GM23338 (cell line): Measurements from ENCODE around the gene CTAGE1. TPM values are rescaled to one million over a fixed set of nuclear protein-coding genes. Genes with fewer than 3 reads are reported as not detected.

ENCODE experiments used
- ATAC-seq: fragments of 200-7000 bp; cut with Tn5 transposase; 3 replicates; pipeline ENCODE4 v1.9.1; 2020
- DNase-seq: peaks from one replicate; pipeline ENCODE4 v3.0.0-alpha.2; 2015; ENCODE audit warnings: low spot score
- H2AFZ ChIP-seq: fragments of 200-600 bp; sonication (generic); 2 replicates; pipeline ENCODE4 v1.8.0; 2016; ENCODE audit warnings: antibody characterized with exemption, mild to moderate bottlenecking, moderate library complexity
- H3F3A ChIP-seq: fragments of 200-600 bp; sonication (generic); replicated peaks from 2 replicates; pipeline ENCODE4 v1.8.0; 2017; ENCODE audit warnings: antibody characterized with exemption, mixed run types, low read depth
- H3K27ac ChIP-seq: fragments of 200-600 bp; sonication (generic); 2 replicates; pipeline ENCODE4 v1.6.1; 2016; ENCODE audit warnings: low read depth
- H3K27me3 ChIP-seq: fragments of 200-600 bp; sonication (generic); 2 replicates; pipeline ENCODE4 v1.8.0; 2016; ENCODE audit warnings: mild to moderate bottlenecking, mixed run types, moderate library complexity; ENCODE audit not compliant: insufficient read depth
- H3K36me3 ChIP-seq: fragments of 200-600 bp; sonication (generic); 2 replicates; pipeline ENCODE4 v1.8.0; 2016; ENCODE audit warnings: mild to moderate bottlenecking; ENCODE audit not compliant: insufficient read depth
- H3K4me1 ChIP-seq: fragments of 200-600 bp; sonication (generic); 2 replicates; pipeline ENCODE4 v1.8.0; 2016; ENCODE audit warnings: mild to moderate bottlenecking, moderate library complexity; ENCODE audit not compliant: insufficient read depth
- H3K4me2 ChIP-seq: fragments of 200-600 bp; sonication (generic); 2 replicates; pipeline ENCODE4 v1.7.1; 2017; ENCODE audit warnings: mixed run types
- H3K4me3 ChIP-seq: fragments of 200-600 bp; sonication (generic); 2 replicates; pipeline ENCODE4 v1.6.1; 2016; ENCODE audit warnings: mixed run types
- H3K79me2 ChIP-seq: fragments of 200-600 bp; sonication (generic); replicated peaks from 2 replicates; pipeline ENCODE4 v1.8.0; 2017; ENCODE audit warnings: mild to moderate bottlenecking; ENCODE audit not compliant: insufficient read depth
- H3K9me2 ChIP-seq: fragments of 200-600 bp; sonication (generic); 2 replicates; pipeline ENCODE4 v1.8.0; 2017; ENCODE audit not compliant: insufficient read depth
- H4K20me1 ChIP-seq: fragments of 200-600 bp; sonication (generic); replicated peaks from 2 replicates; pipeline ENCODE4 v1.8.0; 2017; ENCODE audit warnings: mild to moderate bottlenecking; ENCODE audit not compliant: insufficient read depth
- H3K27ac Mint-ChIP-seq: 2 replicates; pipeline ENCODE4 v1.8.0; 2020; ENCODE audit warnings: inconsistent platforms, mild to moderate bottlenecking, moderate library complexity, mixed read lengths
- H3K27me3 Mint-ChIP-seq: 3 replicates; pipeline ENCODE4 v1.8.0; 2022; ENCODE audit warnings: low read depth, mild to moderate bottlenecking, moderate library complexity, mixed read lengths, inconsistent platforms; ENCODE audit not compliant: insufficient read depth, poor library complexity
- H3K36me3 Mint-ChIP-seq: 3 replicates; pipeline ENCODE4 v1.8.0; 2021; ENCODE audit warnings: low read depth, mild to moderate bottlenecking, inconsistent platforms, moderate library complexity, mixed read lengths
- H3K4me1 Mint-ChIP-seq: 3 replicates; pipeline ENCODE4 v1.8.0; 2020; ENCODE audit warnings: mild to moderate bottlenecking, inconsistent platforms, mixed read lengths
- H3K4me3 Mint-ChIP-seq: 3 replicates; pipeline ENCODE4 v1.8.0; 2021; ENCODE audit warnings: moderate library complexity, mild to moderate bottlenecking, inconsistent platforms, mixed read lengths
- H3K9me3 Mint-ChIP-seq: 3 replicates; pipeline ENCODE4 v1.8.0; 2020; ENCODE audit warnings: moderate library complexity, mild to moderate bottlenecking, inconsistent platforms, mixed read lengths
- CREB1 ChIP-seq: fragments of 250-450 bp; sonication (Bioruptor Pico); IDR thresholded peaks from 2 replicates; pipeline ENCODE4 v1.5.0; 2020; ENCODE audit warnings: low read depth, mild to moderate bottlenecking, moderate library complexity
- CTCF ChIP-seq, 2 experiments: fragments of 200-600 bp in 1 of 2; sonication (generic) in 1 of 2; conservative IDR thresholded peaks; 2 replicates each; pipeline versions ENCODE4 v1.5.1 to v1.6.1; 2016 to 2017; ENCODE audit warnings: antibody characterized with exemption in 2 of 2, low read depth in 2 of 2, mild to moderate bottlenecking in 2 of 2, moderate library complexity in 1 of 2
- EZH2 ChIP-seq: fragments of 200-600 bp; sonication (generic); IDR thresholded peaks from one replicate; pipeline ENCODE4 v1.8.0; 2017; ENCODE audit warnings: antibody characterized with exemption, mild to moderate bottlenecking, low read depth; ENCODE audit not compliant: unreplicated experiment
- EZH2phosphoT487 ChIP-seq: fragments of 200-600 bp; sonication (generic); IDR thresholded peaks from one replicate; pipeline ENCODE4 v1.8.1; 2018; ENCODE audit warnings: antibody characterized with exemption; ENCODE audit not compliant: unreplicated experiment
- JUNB ChIP-seq: IDR thresholded peaks from one replicate; pipeline ENCODE4 v1.6.1; 2016; ENCODE audit warnings: antibody characterized with exemption; ENCODE audit not compliant: unreplicated experiment
- NANOG ChIP-seq: IDR thresholded peaks from 2 replicates; pipeline ENCODE4 v1.6.1; 2016; ENCODE audit warnings: antibody characterized with exemption, borderline replicate concordance
- POLR2AphosphoS5 ChIP-seq: IDR thresholded peaks from 2 replicates; pipeline ENCODE4 v1.6.1; 2016; ENCODE audit warnings: antibody characterized with exemption, low read depth
- REST ChIP-seq: IDR thresholded peaks from one replicate; pipeline ENCODE4 v1.6.1; 2018; ENCODE audit warnings: antibody characterized with exemption; ENCODE audit not compliant: unreplicated experiment
- STAT1 ChIP-seq: IDR thresholded peaks from one replicate; pipeline ENCODE4 v1.6.1; 2016; ENCODE audit warnings: antibody characterized with exemption; ENCODE audit not compliant: unreplicated experiment
- ZNF114 ChIP-seq: fragments of 250-450 bp; sonication (Bioruptor Pico); IDR thresholded peaks from 2 replicates; pipeline ENCODE4 v1.5.0; 2020; ENCODE audit warnings: mild to moderate bottlenecking, moderate library complexity
- ZNF331 ChIP-seq: fragments of 250-450 bp; sonication (Bioruptor Pico); IDR thresholded peaks from 2 replicates; pipeline ENCODE4 v1.5.0; 2020; ENCODE audit warnings: low read depth, mild to moderate bottlenecking, moderate library complexity
- ZNF462 ChIP-seq: fragments of 250-450 bp; sonication (Bioruptor Pico); IDR thresholded peaks from 2 replicates; pipeline ENCODE4 v1.5.0; 2020; ENCODE audit warnings: mild to moderate bottlenecking, moderate library complexity
- polyA plus RNA-seq: library from polyadenylated mRNA; unstranded; fragments of >200 nt; fragmentation: Nextera tagmentation; extraction: Ambion mirVana; gene quantifications from 2 replicates; pipeline ENCODE4 v1.2.1, GENCODE V29; 2016
- total RNA-seq: library from RNA; depleted of rRNA; stranded (reverse); fragments of >200 nt; shearing (Covaris generic); gene quantifications from 2 replicates; pipeline ENCODE4 v1.2.3, GENCODE V29; 2014
- TF ChIP-seq, protein P1 (sequence below): IDR thresholded peaks from 2 replicates; pipeline ENCODE4 v1.6.1; 2016; ENCODE audit warnings: antibody characterized with exemption

CTAGE1 gene
- total and polyA plus RNA-seq, 2 experiments from 2014 or later: 0.03 to 0.06 TPM

DNA sequence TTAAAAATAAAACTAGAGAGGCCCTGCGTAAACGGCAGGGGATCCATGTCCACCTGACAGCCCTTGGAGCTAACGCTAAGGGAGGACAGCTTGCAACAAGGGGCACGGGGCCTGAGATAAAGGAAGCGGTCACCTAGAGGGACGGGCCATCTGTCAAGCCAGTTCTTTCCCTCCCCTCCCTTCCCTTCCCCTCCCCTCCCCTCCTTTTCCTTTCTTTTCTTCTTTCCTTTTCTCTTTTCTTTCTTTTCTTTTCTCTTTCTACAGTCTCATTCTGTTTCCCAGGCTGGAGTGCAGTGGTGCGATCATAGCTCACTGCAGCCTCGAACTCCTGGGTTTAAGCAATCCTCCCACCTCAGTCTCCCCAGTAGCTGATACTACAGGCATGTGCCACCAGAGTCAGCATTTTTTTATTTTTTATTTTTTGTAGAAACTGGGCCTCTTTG is 34.5 kb upstream of the CTAGE1 start:
- H3K27ac Mint-ChIP-seq: no peak overlapping the region
- peaks cover 25% of the 10 kb centered on the region for H3K9me3 Mint-ChIP-seq
- Histone ChIP-seq H3K27ac (no peak overlapping the region), H3K79me2 (no peaks in the 10 kb centered on the region), H3K27me3 (no peaks in the 10 kb centered on the region), H3K36me3 (no peaks in the 10 kb centered on the region), H3K9me2 (0 out of 2 replicates have a peak, but pooled peaks cover 3% of the 10 kb centered on the region), H3F3A (no peaks in the 10 kb centered on the region), H2AFZ (no peak overlapping the region), H3K4me3 (peak overlapping the region; percentile 45), H3K4me2 (peak overlapping the region; percentile 44), H4K20me1 (no peaks in the 10 kb centered on the region), H3K4me1 (peaks cover 17% of the 10 kb centered on the region)
- peaks cover 21% of the 10 kb centered on the region for H3K4me1 Mint-ChIP-seq
- H3K4me3 Mint-ChIP-seq: peak overlapping the region; percentile 44
- H3K27me3 Mint-ChIP-seq: peaks cover 6% of the 10 kb centered on the region
- ATAC-seq: no peak
- DNase-seq: no peak
- peaks cover 11% of the 10 kb centered on the region; the same call in 2 of the 3 replicates for H3K36me3 Mint-ChIP-seq
- TF ChIP-seq STAT1 (no peak), ZNF331 (CRISPR knock-in tag) (no peak), ZNF462 (no peak), JUNB (no peak), ZNF114 (CRISPR knock-in tag) (no peak), CREB1 (CRISPR knock-in tag) (no peak), CTCF (conservative IDR thresholded peaks at IDR 0.05; ENCODE audit: low read depth in 2 of 2) (no peak), REST (no peak), EZH2 (no peak), POLR2AphosphoS5 (no peak), NANOG (no peak), EZH2phosphoT487 (no peak)
- TF ChIP-seq, protein P1, sequence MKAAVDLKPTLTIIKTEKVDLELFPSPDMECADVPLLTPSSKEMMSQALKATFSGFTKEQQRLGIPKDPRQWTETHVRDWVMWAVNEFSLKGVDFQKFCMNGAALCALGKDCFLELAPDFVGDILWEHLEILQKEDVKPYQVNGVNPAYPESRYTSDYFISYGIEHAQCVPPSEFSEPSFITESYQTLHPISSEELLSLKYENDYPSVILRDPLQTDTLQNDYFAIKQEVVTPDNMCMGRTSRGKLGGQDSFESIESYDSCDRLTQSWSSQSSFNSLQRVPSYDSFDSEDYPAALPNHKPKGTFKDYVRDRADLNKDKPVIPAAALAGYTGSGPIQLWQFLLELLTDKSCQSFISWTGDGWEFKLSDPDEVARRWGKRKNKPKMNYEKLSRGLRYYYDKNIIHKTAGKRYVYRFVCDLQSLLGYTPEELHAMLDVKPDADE: no peak
